IPS-NIHi7 (cell line): Measurements from ENCODE around the gene FARSA.
"Not testable (repeated sequence)": the region's sequence is repeated elsewhere in the genome, so short reads cannot be mapped to it uniquely, and the experiment has no call there.

Experiments used
- DNase-seq: peaks from one replicate; pipeline ENCODE4 v3.0.0; 2012; ENCODE audit warnings: mixed read lengths; ENCODE audit errors: extremely low spot score

The FARSA gene

DNA sequence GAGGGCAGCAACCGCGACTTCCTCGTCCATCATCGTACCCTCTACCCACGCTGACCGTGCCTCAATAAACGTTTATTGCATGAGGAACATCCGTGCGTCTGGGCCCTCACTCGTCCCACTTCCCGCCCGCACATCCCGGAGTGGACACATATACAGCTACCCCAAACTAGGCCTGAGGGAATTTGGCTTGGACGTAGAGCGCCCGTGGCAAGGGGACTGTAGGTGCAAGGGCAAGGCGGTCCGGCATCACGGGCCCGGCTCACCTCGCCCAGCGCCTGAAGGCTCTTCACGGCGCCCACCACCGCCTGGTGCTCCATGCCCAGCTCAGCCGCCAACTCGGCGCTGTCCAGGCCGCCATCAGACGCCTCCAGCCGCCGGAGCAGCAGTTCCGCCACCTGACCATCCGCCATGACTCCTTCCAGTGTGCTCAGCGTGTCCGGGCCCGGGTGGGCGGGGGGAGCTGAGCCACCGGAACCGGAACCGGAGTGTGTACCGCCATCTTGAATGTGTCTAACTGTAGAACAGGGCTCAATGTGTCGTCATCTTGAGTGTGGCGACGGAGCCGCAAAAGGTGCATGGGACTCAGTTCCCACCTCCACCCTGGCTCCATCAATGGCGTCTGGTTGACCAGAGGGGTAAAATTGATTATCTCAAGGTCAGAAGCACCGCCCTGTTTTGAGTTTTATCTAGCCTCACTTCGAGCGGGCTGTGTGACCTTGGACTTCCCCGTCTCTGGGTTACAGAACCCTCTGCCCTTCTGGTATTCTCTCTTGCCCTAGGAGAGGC lies at the start of gene FARSA:
FARSA (minus strand) TSS at position 425 of the 786 bp plus-strand sequence; CDS start at position 410, 15 bp downstream.
- DNase-seq: peak; percentile 91

DNA sequence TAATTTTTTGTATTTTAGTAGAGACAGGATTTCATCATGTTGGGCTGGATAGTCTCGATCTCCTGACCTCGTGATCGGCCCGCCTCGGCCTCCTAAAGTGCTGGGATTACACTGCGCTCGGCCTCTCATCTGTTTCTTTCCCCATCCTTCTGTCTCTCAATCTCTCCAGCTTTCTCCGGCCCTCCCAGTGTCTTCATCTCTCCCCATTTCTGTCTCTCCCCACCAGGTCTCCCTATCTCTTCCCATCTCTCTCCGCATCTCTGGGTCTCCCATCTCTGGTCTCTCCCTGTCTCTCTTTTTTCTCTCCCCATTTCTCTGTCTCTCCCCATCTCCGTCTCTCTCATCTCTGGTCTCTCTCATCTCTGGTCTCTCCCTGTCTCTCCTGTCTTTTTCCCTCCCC lies 49.6 kb upstream of the FARSA start:
- no peak for DNase-seq

- DNase-seq: no peak
These were observed 49.1 kb upstream of the FARSA start for GRCh38 chr19:12982648-12983047.

GRCh38 chr19:12979974-12980373 lies 46.5 kb upstream of the FARSA start:
- DNase-seq: no peak

- not testable (repeated sequence) for DNase-seq
These were observed 42.6 kb upstream of the FARSA start for GRCh38 chr19:12976109-12976508.

GRCh38 chr19:12975221-12975741 lies 41.8 kb upstream of the FARSA start:
- no peak for DNase-seq

DNA sequence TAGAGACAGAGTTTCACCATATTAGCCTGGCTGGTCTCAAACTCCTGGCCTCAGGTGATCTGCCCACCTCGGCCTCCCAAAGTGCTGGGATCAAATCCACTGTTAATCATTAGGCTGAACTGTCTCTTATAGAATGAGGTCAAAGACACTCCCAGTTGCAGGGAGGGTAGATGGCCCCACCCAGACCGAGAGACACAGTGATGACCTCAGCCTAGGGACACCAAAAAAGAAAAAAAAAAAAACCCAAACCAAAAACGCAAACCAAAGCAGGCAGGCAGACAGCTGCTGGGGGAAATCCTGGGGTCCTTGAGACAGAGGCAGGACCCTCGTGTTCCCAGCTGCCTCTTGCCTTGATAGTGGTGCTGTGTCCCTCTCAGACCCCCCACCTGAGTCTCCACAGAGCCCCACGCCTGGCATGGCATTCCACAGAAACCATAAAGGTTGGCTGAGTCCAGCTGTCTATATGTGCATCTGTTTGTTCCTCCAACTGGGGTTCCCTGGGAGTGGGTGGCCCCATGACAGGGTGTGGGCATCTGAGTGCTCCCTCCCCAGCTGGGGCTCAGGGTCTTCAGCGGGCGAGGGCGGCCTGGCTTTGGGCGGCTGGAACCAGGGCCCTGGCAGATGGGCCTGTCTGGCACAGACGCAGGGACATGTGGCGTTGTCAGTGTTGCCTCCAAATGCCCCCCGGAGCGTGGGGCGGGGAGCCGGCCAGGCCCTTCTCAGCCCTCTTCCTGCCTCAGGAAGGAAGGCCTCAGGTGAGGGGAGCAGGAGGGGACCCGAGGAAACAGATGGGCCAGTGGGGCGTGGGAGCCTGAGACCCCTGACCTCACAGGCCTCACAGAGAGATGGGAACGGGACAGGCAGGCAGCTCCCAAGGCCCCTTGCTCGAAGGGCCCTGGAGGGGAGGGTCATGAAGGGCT lies 41.0 kb upstream of the FARSA start:
- DNase-seq: no peak

DNA sequence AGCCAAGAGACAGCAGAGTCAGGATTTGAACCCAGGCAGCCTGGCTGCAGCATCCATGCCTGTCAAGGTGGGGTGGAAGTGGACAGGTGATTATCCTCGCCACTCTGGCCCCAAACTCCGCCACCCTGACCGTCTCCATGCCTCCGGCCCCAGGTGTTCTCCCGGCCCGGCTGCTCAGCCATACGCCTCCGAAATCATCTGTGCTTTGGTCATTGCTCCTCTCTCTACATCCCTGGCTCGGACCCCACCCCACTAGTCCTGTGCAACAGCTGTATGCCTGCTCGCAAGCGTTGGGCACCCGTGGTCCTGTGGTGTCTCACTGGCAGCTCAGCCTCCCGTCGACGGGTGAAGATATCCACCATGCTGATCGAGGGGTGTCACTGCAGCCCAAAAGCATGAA lies 39.7 kb upstream of the FARSA start:
- DNase-seq: no peak

- no peak for DNase-seq
These were observed 36.7 kb upstream of the FARSA start for GRCh38 chr19:12970070-12970820.

DNA sequence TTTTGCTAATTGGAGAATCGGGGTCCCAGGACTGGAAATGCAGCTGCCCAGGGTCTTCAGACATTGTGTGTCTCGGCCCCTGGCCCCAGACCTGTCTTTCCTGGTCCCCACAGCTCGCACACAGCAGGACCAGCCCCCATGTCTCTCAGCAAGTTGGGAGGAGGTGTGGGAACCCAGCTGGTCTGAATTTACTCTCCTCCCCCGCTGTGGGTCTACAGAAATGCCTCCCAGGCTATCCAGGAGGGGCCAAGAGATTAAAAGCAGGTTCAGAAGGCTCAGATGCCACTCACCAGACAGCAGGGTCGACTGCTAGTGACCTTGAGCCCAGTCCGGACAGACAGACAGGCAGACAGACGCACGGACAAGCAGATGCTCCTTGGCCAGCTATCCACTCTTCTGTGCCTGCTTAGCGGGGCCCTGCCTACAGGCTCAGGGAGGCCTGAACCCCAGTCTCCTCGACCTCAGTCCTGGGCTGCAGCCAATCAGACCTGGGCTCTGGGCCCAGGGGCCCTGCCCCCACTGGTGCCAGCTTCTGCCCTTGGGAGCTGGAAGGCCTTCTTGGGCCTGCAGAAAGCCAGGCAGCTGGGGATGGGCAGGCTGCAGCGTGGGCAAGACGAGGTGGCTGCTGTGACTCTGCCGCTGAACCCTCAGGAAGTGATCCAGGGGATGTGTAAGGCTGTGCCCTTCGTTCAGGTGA lies 35.9 kb upstream of the FARSA start, which contains the start of gene DAND5:
DAND5 (plus strand) TSS at position 285 of the 697 bp plus-strand sequence; CDS start at position 370, 85 bp downstream.
- DNase-seq: no peak

- no peak for DNase-seq
These were observed 34.4 kb upstream of the FARSA start for GRCh38 chr19:12967907-12968306.

DNA sequence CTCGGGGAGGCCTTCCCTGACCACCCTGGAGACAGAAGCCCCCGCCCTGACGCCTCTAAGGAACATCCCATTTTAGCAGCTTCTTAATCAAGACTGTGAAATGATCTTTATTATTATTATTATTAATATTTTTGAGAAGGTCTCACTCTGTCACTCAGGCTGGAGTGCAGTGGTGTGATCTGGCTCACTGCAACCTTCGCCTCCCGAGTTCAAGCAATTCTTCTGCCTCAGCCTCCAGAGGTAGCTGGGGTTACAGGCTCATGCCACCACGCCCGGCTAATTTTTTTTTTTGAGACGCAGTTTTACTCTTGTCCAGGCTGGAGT lies 32.3 kb upstream of the FARSA start:
- DNase-seq: no peak

DNA sequence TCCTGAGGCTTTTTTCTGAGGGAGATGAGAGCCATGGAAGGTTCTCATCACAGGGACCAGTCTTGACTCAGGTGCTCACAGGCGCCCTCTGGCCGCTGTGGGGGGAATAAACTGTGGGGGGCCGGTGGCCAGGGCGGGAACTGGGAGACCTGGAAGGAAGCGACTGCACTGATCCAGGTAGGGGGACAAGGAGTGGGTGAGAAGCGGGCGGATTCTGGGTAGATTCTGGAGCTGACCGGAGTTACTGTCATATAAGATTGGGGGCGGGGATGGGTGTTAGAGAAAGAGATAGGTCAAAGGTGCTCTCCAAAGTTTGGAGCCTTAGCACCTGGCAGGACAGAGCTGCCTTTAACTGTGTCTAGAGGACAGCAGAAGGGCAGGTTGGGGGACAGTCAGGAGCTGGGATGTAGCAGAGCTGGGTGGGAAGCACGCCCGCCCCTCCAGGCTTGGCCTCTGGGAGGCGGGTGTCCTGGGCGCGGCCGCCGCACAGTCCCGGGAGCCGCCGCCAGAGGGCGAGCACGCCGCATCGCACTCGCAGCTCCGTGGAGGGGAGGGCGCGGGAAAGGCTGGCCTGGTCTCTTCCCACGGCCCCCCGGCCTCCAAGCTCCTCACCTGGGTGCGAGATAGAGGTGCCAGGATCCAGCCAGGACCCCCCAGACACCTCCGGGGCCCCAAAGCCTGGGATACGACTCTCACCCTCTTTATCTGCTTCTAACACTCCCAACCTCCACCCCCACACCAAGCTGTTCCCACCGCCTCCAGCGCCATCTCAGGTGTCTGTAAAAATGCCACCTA lies 31.7 kb upstream of the FARSA start:
- DNase-seq: peak; percentile 87

DNA sequence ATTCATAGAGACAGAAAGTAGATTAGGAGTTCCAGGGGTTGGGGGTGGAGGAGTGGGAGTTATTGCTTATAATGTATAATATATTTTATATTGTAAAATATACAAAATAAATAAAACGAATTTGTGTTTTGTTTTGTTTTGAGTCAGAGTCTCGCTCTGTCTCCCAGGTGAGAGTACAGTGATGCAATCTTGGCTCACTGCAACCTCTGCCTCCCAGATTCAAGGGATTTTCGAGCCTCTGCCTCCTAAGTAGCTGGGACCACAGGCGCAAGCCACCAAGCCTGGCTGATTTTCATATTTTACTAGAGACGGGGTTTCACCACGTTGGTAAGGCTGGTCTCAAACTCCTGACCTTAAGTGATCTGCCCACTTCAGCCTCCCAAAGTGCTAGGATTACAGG lies 26.0 kb upstream of the FARSA start:
- DNase-seq: no peak

GRCh38 chr19:12957389-12957952 lies 24.0 kb upstream of the FARSA start:
- not testable (repeated sequence) for DNase-seq

GRCh38 chr19:12956446-12957388 lies 23.2 kb upstream of the FARSA start, which contains the start of gene GADD45GIP1:
Gene GADD45GIP1 (minus strand): TSS chr19:12957223. CDS start chr19:12957212, 11 bp downstream.
- peak; percentile 83 for DNase-seq

GRCh38 chr19:12955996-12956395 lies 22.5 kb upstream of the FARSA start:
- DNase-seq: no peak

GRCh38 chr19:12955575-12955974 lies 22.1 kb upstream of the FARSA start:
- DNase-seq: not testable (repeated sequence)

- DNase-seq: no peak
These were observed 21.1 kb upstream of the FARSA start for GRCh38 chr19:12954612-12954962.
